HS-27A (cell line): ENCODE data around the gene PLEKHM3.
"Not testable (repeated sequence)": the region's sequence is repeated elsewhere in the genome, so short reads cannot be mapped to it uniquely, and the experiment has no call there.

Experiments used
- DNase-seq: peaks from one replicate; pipeline ENCODE4 v3.0.0-alpha.2; 2012; ENCODE audit warnings: low read depth, missing footprints

PLEKHM3 gene

DNA sequence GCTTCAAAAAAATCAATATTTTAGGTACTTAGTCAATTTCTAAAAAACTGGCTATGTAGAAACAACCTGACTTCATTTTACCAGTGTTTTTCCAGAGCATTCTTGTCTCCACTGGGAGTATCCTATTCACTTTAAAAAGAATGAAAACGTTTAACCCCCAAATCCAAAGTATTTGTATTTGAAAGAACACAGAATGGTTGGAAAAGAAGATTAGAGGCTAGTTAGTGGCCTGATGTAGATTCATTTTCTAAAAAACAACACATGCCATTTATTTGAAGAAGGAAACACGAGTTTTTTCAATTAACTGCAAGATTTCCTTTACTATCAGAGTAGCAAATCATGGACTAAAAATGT is 74.6 kb downstream of the PLEKHM3 start:
- DNase-seq = no peak

DNA sequence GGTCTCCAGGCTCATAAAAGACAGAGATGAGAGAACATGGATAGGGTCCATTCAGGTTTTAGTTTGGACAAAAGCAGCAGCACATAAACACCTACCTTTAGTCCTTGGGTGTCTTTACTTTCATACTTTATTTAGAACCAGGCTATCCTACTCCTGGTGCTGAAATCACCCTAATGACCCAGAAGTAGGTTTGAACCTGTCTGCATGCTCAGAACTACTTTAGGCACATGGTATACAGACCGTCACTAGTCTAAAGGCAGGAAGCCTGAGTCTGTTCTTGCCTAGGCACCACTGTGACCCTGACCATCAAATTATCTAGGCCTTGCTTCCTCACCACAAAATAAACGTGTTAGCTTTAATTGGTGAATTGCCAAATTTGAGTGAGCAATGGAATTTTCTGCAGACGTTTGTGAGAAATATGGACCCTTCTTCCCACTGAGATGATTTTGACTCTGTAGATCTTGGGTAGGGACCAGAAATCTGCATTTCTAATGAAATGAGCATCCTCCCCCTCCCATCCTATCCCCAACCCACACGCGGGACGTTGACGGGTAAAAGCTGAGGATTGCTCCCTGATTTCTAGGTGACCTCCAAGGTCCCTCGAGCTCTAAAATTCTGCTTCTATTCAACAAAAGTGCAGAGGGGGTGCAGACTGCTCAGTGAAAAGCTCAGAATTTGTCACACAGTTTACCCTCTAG is 75.1 kb downstream of the PLEKHM3 start:
- DNase-seq = no peak

DNA sequence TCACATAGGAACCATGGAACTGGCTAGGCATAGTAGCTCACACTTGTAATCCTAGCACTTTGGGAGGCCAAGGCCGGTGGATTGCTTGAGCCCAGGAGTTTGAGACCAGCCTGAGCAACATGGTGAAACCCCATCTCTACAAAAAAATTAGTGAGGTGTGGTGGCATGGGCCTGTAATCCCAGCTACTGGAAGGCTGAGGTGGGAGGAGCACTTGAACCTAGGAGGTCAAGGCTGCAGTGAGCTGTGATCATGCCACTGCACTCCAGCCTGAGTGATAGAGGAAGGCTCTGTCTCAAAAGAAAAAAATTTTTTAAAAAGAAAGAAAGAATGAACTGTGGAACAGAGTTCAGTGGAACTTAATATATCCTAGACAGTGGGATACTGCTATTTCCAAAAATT is 76.1 kb downstream of the PLEKHM3 start:
- DNase-seq = not testable (repeated sequence)

DNA sequence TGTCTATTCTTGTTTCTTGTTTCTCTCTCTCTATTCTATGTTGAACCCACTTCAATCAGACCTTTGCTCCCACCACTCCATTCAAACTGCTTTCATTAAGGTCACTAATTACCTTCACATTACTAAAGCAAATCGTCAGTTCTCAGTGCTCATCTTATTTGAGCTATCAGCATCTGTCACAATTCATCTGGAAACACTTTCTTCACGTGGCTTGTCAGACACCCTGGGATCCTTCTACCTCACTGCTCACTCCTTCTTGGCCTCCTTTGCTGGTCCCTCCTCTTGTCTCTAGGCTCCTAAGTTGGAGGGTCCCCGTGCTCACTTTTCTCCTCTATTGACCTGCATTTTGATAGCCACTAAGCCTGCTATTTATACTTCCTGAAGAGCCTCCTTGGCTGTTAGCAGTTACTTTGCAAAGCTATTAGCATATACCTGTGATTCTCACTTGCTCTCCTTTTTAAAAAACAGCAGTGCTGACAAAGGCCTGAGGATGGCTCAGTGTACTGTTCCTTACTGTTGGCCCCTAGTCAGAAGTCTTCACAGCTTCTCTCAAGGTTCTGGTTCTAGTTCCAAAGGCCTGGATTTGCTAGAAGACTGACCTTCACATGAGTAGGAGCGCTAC is 80.2 kb downstream of the PLEKHM3 start:
- DNase-seq = no peak

DNA sequence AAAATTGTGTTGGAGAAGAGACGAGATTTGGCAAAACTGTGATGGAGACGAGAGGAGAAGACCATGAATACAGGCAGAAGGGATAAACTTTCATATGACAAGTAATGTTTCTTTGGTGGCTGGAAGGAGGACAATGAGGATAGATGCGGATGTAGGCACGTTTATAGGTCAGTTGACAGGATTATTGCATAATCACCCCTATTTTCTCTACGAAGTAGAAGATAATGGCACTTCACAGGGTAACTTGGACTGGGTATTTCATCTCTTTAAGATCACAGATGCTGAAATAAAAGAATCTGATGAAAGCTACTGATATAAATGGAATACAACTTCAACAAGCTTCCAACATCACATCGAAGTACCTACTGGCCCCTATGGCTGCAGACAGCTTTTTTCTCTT is 81.0 kb downstream of the PLEKHM3 start:
- DNase-seq = no peak

DNA sequence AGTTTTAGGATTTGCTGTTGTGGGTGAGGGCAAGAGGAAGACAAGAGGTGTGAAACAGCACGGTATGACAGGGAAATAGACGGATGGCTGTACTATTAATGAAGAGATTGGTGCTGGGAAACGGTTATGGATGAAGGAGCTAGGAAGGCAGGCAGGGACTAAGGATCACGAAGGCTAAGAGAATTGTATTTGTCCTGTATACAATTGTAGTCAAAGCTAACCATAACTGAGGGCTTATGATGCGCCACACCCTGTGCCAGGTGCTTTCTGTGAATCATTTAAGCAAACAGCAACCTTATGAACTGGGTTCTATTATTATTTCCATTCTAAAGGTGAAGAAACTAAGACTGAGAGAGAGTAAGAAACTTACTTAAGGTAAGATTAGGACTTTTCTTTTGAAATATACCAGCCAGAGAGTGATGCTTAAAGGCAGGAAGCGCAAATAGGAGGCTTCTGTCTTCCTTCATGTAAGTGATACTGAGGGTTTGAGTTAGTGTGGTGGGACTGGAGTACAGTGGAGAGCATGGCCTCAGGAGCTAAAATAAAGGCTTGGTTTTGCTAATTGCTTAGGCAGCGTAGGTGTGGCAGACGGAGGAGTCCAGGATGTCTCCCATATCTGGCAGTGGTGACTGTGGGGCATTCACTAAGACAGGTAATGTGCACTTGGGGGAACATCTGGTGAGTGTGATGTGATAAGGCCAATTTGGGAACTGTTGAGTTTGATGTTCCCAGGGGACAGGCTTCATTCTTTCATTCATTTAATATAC is 85.8 kb downstream of the PLEKHM3 start:
- DNase-seq = no peak

DNA sequence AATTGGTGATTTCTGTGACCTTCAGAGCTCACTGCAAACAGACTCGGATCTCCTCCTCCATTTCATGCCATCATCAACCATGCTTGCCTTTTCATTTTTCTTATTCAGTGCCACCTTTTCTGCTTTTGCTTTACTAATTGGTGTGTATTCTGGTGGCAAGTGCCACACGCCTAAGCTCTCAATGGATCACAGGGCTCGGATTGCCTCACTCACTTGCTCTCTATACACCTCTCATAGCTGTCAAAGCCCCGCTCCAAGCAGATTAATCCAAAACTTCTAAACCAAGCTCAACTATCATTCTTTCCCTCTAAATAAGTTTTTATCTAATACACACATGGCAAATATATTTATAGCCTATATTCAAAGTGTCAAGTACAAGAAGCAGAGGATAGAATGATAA is 86.4 kb downstream of the PLEKHM3 start:
- no peak for DNase-seq

DNA sequence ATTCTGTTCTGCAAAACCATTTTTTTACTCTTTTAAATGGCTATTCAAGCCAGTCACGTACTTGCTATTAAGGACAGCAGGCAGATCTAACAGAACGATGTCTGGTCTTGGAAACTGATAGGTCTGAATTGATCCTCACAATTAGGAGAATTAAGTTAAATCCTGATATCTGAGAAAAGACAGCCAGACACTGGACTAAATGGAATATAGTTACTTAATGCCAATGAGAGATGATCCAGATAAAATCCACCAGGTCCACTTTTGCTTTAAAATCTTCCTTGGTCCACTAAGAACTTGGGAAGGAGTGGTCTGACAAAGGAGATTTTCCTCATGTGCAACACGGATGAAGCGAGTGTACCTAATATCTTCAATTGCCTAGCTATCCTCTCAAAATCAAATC is 86.9 kb downstream of the PLEKHM3 start:
- no peak for DNase-seq

DNA sequence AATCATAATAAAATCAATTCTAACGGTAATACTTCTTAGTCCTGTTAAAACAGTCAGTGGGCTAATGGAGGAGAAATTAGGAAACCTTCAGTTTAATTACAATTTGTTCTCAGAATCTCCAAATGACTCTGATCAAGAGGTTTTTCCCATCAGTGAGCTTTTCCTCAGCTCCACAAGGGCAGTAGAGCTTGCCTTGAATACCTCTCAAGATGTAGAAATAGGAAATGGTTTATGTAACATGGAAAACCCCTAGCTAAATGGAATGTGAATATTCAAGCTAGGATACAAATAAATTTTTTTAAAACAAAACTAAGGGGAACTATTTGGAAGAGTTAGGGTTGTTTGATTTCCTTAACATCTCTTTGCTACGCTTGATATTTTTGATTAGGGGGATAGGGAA is 87.5 kb downstream of the PLEKHM3 start:
- DNase-seq = no peak

DNA sequence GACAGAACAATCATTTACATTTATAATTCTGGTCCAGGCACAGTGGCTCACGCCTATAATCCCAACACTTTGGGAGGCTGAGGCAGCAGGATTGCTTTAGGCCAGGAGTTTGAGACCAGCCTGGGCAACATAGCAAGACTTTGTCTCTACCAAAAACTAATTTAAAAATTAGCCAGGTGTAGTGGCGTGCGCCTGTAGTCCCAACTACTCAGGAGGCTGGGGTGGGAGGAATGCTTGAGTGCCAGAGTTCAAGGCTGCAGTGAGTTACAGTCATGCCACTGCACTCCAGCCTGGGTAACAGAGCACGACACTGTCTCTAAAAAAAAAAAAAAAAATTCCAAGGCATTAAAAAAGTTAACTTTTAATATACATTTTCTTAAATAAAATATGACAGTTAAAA is 88.1 kb downstream of the PLEKHM3 start:
- DNase-seq = no peak

DNA sequence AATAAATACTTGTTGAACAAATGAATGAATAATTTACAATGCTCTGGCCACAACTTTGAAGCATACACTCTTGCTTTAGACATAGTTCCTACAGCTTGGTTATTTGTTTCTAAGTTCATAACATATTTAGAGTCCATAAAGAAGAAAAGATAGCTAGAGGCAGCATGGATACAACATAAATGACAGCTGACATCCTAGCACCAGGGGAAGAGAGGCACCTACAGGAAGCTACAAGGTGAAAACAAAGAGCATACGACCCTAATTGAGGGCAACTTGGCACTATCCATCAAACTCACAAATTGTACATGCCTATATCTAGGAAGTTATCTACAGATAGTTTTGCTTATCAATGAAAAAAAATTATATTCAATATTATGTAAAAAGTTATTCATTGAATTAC is 88.9 kb downstream of the PLEKHM3 start:
- DNase-seq = no peak

DNA sequence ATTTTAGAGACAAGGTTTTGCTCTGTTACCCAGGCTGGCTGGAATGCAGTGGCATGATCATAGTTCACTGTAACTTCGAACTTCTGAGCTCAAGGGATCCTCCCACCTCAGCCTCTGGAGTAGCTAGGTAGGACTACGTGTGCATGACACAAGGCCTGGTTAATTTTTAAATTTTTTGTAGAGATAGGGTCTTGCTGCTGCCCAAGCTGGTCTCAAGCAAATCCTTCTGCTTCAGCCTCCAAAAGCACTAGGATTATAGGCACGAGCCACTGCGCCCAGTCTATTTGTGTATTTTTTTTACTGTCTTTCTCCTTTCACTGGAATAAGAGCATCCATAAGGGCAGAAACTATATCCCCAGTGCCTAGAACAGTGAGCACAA is 89.3 kb downstream of the PLEKHM3 start:
- no peak for DNase-seq

DNA sequence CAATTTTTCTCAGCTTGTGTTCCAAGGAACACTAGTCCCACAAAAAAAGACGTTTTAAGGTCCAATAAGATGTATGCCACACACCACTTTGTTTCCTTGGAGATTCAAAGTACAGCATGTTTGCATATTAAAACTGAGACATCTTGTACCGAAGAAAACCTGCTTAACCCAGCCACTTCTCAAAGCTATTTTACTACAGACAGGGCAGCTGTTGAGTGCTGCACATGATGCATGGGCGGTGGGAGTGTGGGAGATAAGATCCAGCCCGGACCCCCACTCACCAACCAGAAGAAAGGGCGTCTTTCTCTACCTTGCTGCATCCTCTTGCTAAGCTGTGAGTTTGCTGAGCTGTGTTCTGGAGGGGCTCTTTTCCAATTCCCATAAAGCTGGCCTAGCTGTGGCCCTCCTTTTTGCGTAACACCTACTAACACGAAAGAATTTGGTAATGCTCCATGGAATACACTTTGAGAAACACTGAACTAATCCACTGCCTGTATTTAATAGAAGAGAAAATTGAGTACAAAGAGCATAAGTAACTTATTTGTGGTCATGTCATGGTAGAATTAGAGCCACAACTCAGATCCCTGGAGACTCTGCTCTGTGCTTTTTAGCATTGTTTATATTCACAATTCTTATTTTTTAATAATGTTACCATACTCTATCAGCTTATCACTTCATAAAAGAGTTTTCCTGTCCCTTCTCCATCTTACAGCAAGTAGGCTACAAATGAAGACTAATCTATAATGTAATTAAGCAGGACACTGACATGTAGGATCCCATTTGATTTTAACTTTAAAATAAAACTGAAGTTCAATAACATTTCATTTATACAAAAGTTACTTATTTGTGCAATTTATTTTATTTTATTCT is 90.0 kb downstream of the PLEKHM3 start:
- no peak for DNase-seq

DNA sequence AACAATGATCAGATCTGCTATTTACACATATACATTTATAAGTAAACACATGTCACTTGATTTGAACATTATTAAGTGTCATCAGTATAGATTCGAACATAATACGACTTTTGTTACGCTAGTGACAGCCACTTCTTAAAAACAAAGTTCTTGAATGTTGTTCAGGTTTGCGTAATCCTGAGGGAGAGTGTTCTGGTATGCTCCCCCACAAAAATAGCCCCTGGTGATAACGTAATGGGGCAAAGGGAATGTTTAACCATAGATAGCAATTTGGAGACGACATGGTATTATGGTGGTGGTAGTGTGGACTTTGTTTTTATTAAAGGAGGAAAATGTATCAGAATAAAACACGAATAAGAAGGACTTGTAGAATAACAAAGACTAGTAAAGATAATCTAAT is 90.6 kb downstream of the PLEKHM3 start:
- DNase-seq = no peak

DNA sequence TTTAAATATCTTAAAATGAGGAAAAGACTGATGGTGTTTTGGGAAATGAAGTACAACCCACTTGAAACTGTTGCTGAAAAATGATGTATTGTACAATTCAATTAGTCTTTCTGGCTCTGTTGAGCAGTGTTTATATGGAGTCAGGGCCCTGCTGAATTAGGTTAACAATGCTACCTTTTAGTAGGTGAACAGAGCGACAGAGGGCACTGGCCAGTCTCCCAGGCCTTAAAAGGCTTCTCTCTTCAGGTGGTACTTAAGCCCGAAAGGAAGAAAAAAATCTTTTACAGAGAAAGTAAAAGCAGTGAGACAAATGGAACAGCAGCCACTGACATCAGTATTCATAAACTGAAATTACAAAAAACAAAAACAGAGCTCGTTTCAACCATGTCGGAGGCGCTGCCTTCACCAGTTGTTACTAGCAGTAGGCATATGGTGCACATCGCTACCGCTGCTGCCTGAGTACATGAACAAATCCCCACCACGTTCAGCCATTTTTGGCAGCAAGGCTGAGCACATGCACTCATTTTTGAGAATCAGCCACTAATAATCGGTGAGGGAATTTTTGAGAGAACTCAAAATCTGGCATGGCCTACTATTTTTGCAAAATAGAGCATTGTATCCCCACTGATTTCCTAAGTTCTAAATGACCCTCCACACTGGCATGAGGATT is 91.8 kb downstream of the PLEKHM3 start:
- no peak for DNase-seq

DNA sequence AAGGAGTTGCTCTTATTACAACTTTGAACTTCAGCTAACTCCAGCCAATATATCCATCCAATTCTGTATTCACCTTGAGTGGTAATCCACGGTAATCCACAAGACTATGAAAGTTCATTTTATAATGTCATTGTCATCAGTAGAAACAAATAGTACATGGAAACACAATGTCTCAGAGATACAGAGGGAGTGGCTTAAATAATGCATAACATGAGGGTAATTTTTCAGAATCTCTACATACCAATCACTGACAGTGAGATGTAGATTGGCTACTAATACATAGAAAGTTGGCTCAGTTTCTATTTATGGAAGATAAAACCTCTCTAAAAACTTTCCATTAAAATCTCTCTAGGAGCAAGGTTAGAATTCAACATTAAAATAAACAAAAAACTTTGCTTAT is 93.2 kb downstream of the PLEKHM3 start:
- no peak for DNase-seq

DNA sequence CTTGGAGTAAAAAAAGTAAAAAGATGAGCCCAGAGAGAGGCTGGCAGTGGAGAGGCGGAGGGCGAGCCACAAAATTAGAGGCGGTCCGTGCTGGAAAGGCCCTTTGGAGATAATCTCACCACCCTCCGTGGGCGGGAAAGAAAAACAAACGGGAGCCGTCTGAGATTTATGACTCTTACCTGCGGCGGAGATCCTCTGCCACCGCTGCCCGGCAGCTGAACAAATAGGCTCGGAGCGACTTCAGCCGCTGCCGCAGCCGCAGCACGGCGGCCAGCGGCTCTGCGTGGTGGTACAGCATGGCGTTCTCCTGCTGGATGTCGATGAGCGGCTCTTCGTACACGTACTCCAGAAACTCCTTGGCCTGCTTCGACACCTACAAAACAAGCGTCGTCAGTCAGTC is 94.6 kb downstream of the PLEKHM3 start:
- no peak for DNase-seq

DNA sequence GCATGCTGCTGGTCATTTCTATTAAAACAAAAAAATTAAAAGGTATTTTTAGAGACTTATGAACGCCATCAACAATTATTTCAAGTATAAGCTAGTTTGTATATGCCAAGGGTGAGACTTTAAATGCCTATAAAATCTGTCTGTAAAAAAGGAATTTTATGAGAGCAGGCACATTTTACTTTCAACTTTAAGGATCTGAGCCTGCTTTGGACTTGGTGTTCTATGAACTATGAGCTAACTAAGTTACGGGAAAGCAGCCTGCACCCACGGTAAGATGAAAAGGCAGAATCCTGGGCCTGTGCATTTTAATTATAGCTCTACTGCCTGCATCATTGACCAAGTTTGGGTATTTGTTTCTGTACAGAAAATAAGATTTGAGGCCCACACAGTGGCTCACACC is 95.4 kb downstream of the PLEKHM3 start:
- DNase-seq = no peak

DNA sequence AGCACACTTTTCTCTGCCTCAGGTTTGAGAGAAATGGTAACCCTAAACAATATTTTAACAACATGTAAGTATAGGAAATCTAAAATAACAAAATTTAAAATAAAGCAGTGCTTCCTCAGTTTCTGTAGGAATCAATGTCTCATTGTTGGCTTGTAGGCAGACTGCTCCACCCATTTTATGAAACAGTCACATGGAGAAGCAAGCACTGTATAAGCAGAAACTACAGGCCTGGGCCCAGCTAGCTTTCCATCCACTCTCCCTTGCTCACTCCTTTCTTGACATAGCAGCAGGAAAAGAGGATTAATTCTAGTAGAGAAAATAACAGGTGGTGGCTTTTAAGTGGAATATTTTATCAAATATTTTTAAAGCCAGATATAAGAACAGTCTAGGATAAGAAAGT is 97.2 kb downstream of the PLEKHM3 start:
- no peak for DNase-seq

DNA sequence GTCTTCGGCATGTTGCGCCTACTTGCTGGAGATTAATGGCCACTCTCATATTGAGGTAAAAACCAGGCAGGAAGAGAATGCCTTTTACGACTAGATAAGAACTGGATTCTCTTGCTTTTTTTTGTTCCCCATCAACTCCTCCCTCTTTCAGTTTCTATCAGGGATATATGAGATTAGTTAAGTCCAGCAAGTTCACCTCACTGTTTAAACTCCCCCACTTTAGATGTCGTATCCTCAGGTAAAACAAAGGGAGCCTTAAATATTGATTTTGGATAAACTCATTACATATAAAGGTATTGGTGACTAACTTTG is 98.4 kb downstream of the PLEKHM3 start:
- no peak for DNase-seq

DNA sequence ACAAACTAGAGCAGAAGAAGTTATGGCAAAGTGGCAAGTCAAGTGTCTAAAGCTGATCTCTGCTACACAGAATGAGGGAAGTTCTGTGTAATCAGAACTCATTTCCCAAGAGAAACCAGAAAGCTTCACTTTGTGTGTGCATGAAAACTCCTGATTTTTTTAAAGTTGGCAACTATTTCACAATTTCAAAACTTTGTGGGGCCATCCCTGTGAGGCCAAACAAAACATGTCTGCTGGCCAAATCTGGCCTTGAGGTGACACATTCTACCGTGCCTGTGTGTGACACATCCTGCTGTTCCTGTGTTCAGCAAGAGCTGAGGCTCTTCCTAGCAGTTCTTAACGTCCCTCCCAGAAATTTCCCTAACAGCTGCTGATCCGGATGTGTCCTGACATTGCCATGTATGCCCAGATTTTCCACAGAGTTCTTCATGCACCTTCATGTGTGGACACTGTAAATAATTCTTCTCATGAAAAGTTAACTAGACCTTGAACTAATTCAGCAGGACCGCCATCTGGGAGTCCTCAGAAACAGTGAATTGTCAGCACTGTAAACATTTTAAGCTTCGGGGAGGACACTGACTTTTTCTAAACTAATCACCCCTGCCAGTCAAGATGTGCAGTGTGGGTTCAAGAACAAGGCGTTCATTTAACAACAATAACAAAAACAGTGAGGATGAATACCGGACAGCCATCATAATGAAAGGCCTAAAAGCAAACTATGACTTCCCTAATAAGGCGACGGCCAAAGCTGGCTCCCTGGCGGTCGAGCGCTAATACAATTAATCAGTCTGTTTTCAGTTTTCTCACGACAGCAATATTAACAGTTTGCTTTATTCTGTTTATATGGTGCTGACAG is 99.0 kb downstream of the PLEKHM3 start:
- DNase-seq = no peak
